SK-N-SH (cell line): ENCODE data around the gene SCN1B.
A peak's percentile ranks its signal among the peaks of the same experiment; 100 is the strongest.

Source experiments
- EP300 ChIP-seq, 2 experiments: IDR thresholded peaks; 2 replicates each; pipeline versions ENCODE4 v1.4.0 to v1.6.1; 2012; ENCODE audit warnings: borderline replicate concordance in 1 of 2, low read depth in 1 of 2, low read length in 1 of 2
- JUND ChIP-seq: IDR thresholded peaks from 2 replicates; pipeline ENCODE4 v1.4.0; 2012
- NFIC ChIP-seq: IDR thresholded peaks from 2 replicates; pipeline ENCODE4 v1.4.0; 2012; ENCODE audit warnings: borderline replicate concordance
- POLR2AphosphoS5 ChIP-seq: IDR thresholded peaks from 2 replicates; pipeline ENCODE4 v1.6.1; 2012; ENCODE audit warnings: low read depth, low read length
- RCOR1 ChIP-seq: fragments of 150-350 bp; IDR thresholded peaks from 2 replicates; pipeline ENCODE4 v1.6.1; 2017; ENCODE audit warnings: antibody characterized with exemption, low read length
- RXRA ChIP-seq: IDR thresholded peaks from 2 replicates; pipeline ENCODE4 v1.4.0; 2012; ENCODE audit warnings: low read depth, mild to moderate bottlenecking, borderline replicate concordance
- TAF1 ChIP-seq: IDR thresholded peaks from 2 replicates; pipeline ENCODE4 v1.6.1; 2012; ENCODE audit warnings: low read depth, mild to moderate bottlenecking, low read length, moderate library complexity, borderline replicate concordance
- TEAD4 ChIP-seq: IDR thresholded peaks from 2 replicates; pipeline ENCODE4 v1.4.0; 2012; ENCODE audit warnings: mild to moderate bottlenecking, borderline replicate concordance; ENCODE audit not compliant: insufficient read depth
- TF ChIP-seq, protein P1 (sequence below): fragments of 200-600 bp; sonication (generic); IDR thresholded peaks from 2 replicates; pipeline ENCODE4 v1.6.1; 2017; ENCODE audit warnings: antibody characterized with exemption, mild to moderate bottlenecking, moderate library complexity
- TF ChIP-seq, protein P2 (sequence below): IDR thresholded peaks from 2 replicates; pipeline ENCODE4 v1.4.0; 2012; ENCODE audit warnings: low read depth, borderline replicate concordance
- TF ChIP-seq, protein P3 (sequence below): IDR thresholded peaks from 2 replicates; pipeline ENCODE4 v1.4.0; 2012; ENCODE audit warnings: low read depth

DNA sequence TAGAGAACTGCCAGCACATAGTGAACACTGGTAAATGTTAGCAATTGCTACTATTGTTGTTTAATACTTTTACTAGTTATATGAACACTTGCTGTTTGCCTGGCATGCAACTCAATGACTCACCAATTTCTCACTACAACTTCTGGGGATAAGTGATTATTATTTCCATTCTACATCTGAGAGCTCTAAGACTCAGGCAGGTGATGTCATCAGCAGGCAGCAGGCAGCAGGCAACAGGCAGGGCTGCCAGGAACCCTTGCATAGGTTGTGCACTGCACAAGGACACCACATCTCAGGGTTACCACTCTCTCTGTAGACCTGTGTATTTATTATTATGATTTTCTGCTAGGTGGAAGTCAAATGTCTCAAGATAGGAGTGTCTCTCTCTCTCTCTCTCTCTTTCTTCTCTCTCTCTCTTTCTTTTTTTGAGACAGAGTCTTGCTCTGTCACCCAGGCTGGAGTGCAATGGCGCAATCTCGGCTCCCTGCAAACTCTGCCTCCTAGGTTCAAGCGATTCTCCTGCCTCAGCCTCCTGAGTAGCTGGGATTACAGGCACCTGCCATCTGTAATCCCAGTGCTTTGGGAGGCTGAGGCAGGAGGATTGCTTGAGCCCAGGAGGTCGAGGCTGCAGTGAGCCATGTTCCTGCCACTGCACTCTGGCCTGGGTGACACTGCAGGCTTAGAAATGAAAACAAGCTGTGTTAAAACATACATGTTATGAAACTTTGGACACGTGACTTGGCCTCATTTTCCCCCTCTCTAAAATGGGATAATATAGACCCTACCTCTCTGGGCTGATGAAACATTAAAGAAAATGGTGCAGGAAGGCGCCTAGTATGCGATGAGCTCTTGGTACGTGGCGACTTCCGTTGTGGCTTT, 33.9 kb downstream of the SCN1B start:
- TF ChIP-seq JUND (0 out of 2 replicates have a peak, but pooled peaks have one; percentile 31), RCOR1 (no peak), RXRA (no peak), TAF1 (no peak), POLR2AphosphoS5 (no peak), EP300 (IDR thresholded peaks at IDR 0.05; ENCODE audit: borderline replicate concordance in 1 of 2, low read depth in 1 of 2, low read length in 1 of 2) (no peak), TEAD4 (no peak), NFIC (no peak)
- TF ChIP-seq, protein P1, sequence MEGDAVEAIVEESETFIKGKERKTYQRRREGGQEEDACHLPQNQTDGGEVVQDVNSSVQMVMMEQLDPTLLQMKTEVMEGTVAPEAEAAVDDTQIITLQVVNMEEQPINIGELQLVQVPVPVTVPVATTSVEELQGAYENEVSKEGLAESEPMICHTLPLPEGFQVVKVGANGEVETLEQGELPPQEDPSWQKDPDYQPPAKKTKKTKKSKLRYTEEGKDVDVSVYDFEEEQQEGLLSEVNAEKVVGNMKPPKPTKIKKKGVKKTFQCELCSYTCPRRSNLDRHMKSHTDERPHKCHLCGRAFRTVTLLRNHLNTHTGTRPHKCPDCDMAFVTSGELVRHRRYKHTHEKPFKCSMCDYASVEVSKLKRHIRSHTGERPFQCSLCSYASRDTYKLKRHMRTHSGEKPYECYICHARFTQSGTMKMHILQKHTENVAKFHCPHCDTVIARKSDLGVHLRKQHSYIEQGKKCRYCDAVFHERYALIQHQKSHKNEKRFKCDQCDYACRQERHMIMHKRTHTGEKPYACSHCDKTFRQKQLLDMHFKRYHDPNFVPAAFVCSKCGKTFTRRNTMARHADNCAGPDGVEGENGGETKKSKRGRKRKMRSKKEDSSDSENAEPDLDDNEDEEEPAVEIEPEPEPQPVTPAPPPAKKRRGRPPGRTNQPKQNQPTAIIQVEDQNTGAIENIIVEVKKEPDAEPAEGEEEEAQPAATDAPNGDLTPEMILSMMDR, result no peak
- TF ChIP-seq, protein P2, sequence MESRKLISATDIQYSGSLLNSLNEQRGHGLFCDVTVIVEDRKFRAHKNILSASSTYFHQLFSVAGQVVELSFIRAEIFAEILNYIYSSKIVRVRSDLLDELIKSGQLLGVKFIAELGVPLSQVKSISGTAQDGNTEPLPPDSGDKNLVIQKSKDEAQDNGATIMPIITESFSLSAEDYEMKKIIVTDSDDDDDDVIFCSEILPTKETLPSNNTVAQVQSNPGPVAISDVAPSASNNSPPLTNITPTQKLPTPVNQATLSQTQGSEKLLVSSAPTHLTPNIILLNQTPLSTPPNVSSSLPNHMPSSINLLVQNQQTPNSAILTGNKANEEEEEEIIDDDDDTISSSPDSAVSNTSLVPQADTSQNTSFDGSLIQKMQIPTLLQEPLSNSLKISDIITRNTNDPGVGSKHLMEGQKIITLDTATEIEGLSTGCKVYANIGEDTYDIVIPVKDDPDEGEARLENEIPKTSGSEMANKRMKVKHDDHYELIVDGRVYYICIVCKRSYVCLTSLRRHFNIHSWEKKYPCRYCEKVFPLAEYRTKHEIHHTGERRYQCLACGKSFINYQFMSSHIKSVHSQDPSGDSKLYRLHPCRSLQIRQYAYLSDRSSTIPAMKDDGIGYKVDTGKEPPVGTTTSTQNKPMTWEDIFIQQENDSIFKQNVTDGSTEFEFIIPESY, result no peak
- TF ChIP-seq, protein P3, sequence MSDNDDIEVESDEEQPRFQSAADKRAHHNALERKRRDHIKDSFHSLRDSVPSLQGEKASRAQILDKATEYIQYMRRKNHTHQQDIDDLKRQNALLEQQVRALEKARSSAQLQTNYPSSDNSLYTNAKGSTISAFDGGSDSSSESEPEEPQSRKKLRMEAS, result no peak
